Measurements from ENCODE around the gene SBNO2. TPM values are rescaled to one million over a fixed set of nuclear protein-coding genes. Genes with fewer than 3 reads are reported as not detected.

The SBNO2 gene
- total and polyA plus RNA-seq, 9 of the 15 experiments (the other 6 are each of a cell fraction or from before 2014, with no cell fraction given), result 0.01 to 46.2 (median 6.7) TPM

DNA sequence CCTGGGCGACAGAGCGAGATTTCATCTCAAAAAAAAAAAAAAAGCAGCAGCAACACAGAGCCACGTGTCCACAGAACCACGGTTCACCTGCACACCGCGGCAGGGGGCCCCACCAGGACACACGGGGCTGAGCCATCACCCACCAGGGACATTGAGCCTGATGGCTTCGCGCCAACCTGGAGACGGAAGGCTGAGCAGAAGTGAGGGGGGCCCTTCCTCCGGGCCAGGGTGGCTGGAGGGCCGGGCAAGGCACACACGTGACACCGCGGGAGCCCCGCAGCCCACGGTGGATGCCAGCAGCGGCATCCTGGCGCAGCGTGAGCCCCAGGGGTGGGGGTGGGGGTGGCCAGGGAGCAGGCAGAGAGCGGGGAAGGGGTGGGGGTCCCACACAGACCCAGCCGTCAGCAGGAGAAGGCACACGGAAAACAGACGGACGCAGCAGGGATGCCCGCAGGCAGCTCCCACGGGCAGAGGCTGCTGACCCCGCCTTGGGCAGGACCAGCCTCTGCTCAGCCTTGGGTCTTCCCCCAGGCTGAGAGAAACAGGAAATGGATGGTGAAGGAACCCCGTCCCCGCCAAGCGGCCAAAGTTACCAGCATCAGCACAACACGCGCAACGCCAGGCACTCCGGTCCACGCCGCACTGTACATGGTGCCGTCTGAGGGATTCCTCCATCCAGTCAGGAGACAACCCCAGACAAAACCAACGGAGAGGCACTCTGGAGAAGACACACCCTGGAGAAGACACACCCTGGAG lies 33.6 kb downstream of the SBNO2 start:
- POLR2A ChIA-PET, result no interaction called here
- Histone ChIP-seq H3K4me3 (no peak overlapping the region), H3K27ac (ENCODE audit: extremely low read depth, low read depth, low read length) (no peak overlapping the region), H3K4me2 (ENCODE audit: insufficient read depth, low read length) (no peak overlapping the region), H2AFZ (ENCODE audit: low read depth, low read length) (no peak overlapping the region), H3K4me1 (replicated peaks in 1 of 2; ENCODE audit: control insufficient read depth in 2 of 2, insufficient read depth in 2 of 2, low read length in 2 of 2) (peaks cover 0 to 41% of the 10 kb centered on the region in 2 experiments; a peak in 2 of 5 replicates), H3K36me3 (ENCODE audit: control insufficient read depth, insufficient read depth, low read length) (peaks cover 19% of the 10 kb centered on the region; the same call in 2 of the 3 replicates), H3K9me3 (replicated peaks; ENCODE audit: control insufficient read depth, insufficient read depth, low read depth, low read length) (no peaks in the 10 kb centered on the region), H3K9me1 (ENCODE audit: control insufficient read depth, insufficient read depth, low read length) (no peaks in the 10 kb centered on the region), H3K9ac (ENCODE audit: insufficient read depth in 1 of 2, low read depth in 2 of 2, low read length in 2 of 2) (no peak overlapping the region), H3K27me3 (ENCODE audit: control insufficient read depth in 2 of 2, insufficient read depth in 2 of 2, low read length in 2 of 2) (no peaks in the 10 kb centered on the region), H4K20me1 (replicated peaks; ENCODE audit: control insufficient read depth, insufficient read depth, low read length) (no peaks in the 10 kb centered on the region), H3K79me2 (ENCODE audit: control insufficient read depth, insufficient read depth, low read length) (no peaks in the 10 kb centered on the region; the same call in 2 of the 3 replicates)
- no TSS peak for BruUV-seq (replicated peaks)
- ATAC-seq (no peak), DNase-seq (ENCODE audit: extremely low read depth in 1 of 4, low spot score in 3 of 4) (no peak), FAIRE-seq (no peak)
- CTCF ChIA-PET (ENCODE audit: low intra/inter-chr PET ratio), result no interaction called here
- in situ Hi-C loops (cut with MboI) (no loop called here), intact Hi-C loops (cut with micrococcal nuclease) (no loop called here)
- WGBS (ENCODE audit: insufficient coverage, low coverage, missing lambda C conversion rate), result 96% methylated on average over 13 of the region's 39 CpGs
- TF ChIP-seq MITF (IDR thresholded peaks at IDR 0.05) (no peak), DPF2 (IDR thresholded peaks at IDR 0.05) (no peak), ZNF212 (CRISPR knock-in tag; IDR thresholded peaks at IDR 0.05) (no peak), TAF7 (tag; IDR thresholded peaks at IDR 0.05) (no peak), XRCC3 (IDR thresholded peaks at IDR 0.05) (no peak), SMARCC2 (IDR thresholded peaks at IDR 0.05; ENCODE audit: low read depth) (no peak), CEBPG (CRISPR knock-in tag; IDR thresholded peaks at IDR 0.05) (no peak), CEBPG (tag; conservative IDR thresholded peaks at IDR 0.05 in 1 of 2, IDR thresholded peaks at IDR 0.05 in 1 of 2) (no peak), KHSRP (IDR thresholded peaks at IDR 0.05) (no peak), MYNN (IDR thresholded peaks at IDR 0.05) (no peak), MYNN (CRISPR knock-in tag; IDR thresholded peaks at IDR 0.05) (no peak), REST (IDR thresholded peaks at IDR 0.05; ENCODE audit: borderline replicate concordance) (no peak), REST (CRISPR knock-in tag; IDR thresholded peaks at IDR 0.05; ENCODE audit: low read depth) (no peak)
- TF ChIP-seq, protein P1, sequence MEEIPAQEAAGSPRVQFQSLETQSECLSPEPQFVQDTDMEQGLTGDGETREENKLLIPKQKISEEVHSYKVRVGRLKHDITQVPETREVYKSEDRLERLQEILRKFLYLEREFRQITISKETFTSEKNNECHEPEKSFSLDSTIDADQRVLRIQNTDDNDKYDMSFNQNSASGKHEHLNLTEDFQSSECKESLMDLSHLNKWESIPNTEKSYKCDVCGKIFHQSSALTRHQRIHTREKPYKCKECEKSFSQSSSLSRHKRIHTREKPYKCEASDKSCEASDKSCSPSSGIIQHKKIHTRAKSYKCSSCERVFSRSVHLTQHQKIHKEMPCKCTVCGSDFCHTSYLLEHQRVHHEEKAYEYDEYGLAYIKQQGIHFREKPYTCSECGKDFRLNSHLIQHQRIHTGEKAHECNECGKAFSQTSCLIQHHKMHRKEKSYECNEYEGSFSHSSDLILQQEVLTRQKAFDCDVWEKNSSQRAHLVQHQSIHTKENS (CRISPR knock-in tag; IDR thresholded peaks at IDR 0.05), result no peak
